Endodermal cell (in vitro differentiated cells): ENCODE results near the gene HHATL. TPM values are rescaled to one million over a fixed set of nuclear protein-coding genes. Genes with fewer than 3 reads are reported as not detected.

Experiments
- DNase-seq: peaks from one replicate; pipeline ENCODE4 v3.0.0-alpha.2; 2017
- H3K27ac ChIP-seq: 2 replicates; pipeline ENCODE4 v1.5.1; 2013; ENCODE audit warnings: mild to moderate bottlenecking, low read depth, low read length, moderate library complexity
- H3K27me3 ChIP-seq: 2 replicates; pipeline ENCODE4 v1.6.1; 2013; ENCODE audit warnings: mild to moderate bottlenecking, low read length, moderate library complexity; ENCODE audit not compliant: insufficient read depth, control insufficient read depth, poor library complexity, severe bottlenecking
- H3K36me3 ChIP-seq: 2 replicates; pipeline ENCODE4 v1.7.0; 2013; ENCODE audit warnings: mild to moderate bottlenecking, low read length, moderate library complexity; ENCODE audit not compliant: control insufficient read depth, insufficient read depth
- H3K4me1 ChIP-seq: one replicate; pipeline ENCODE4 v1.7.0; 2013; ENCODE audit warnings: low read length; ENCODE audit not compliant: control insufficient read depth, insufficient read depth
- H3K4me3 ChIP-seq: 2 replicates; pipeline ENCODE4 v1.5.1; 2013; ENCODE audit warnings: mild to moderate bottlenecking, low read length, moderate library complexity
- H3K9ac ChIP-seq: 2 replicates; pipeline ENCODE4 v1.6.1; 2013; ENCODE audit warnings: mild to moderate bottlenecking, low read length, moderate library complexity; ENCODE audit not compliant: poor library complexity, severe bottlenecking; ENCODE audit errors: extremely low read depth
- H3K9me3 ChIP-seq: 2 replicates; pipeline ENCODE4 v1.6.1; 2013; ENCODE audit warnings: mild to moderate bottlenecking, low read length, moderate library complexity; ENCODE audit not compliant: control insufficient read depth
- H3K27ac Mint-ChIP-seq: 2 replicates; pipeline ENCODE4 v1.8.0; 2020; ENCODE audit warnings: mixed read lengths
- H3K27me3 Mint-ChIP-seq: 2 replicates; pipeline ENCODE4 v1.8.0; 2021; ENCODE audit warnings: mild to moderate bottlenecking, mixed read lengths; ENCODE audit not compliant: insufficient read depth
- H3K36me3 Mint-ChIP-seq: 2 replicates; pipeline ENCODE4 v1.8.0; 2020; ENCODE audit warnings: low read depth, mixed read lengths
- H3K4me1 Mint-ChIP-seq: 2 replicates; pipeline ENCODE4 v1.8.0; 2020; ENCODE audit warnings: mixed read lengths
- H3K4me3 Mint-ChIP-seq: 2 replicates; pipeline ENCODE4 v1.8.0; 2020; ENCODE audit warnings: mild to moderate bottlenecking, moderate library complexity, mixed read lengths
- H3K9me3 Mint-ChIP-seq: 2 replicates; pipeline ENCODE4 v1.8.0; 2020; ENCODE audit warnings: mild to moderate bottlenecking, mixed read lengths
- CTCF ChIP-seq: fragments of 200-600 bp; sonication (generic); conservative IDR thresholded peaks from 2 replicates; pipeline ENCODE4 v1.5.0; 2021; ENCODE audit warnings: antibody characterized with exemption, mild to moderate bottlenecking
- WGBS, 2 experiments: methylation state at CpG; one replicate each; pipeline versions ENCODE4 v1.1.5 to v1.1.7; 2013; ENCODE audit warnings: missing lambda C conversion rate in 2 of 2, mixed read lengths in 1 of 2; ENCODE audit not compliant: insufficient coverage in 1 of 2, insufficient read length in 1 of 2; 5-methylcytosine and 5-hydroxymethylcytosine counted together
- total RNA-seq, 2 donors: library from RNA; stranded (reverse); fragmentation: NEBNext Ultra II Directional in 1 of 2; extraction: Animal tissue kit (Norgen Biotek cat#: 25700) in 1 of 2; gene quantifications; 2 replicates in 1 of 2; 3 replicates in 1 of 2; pipeline ENCODE4 v1.2.1, GENCODE V29; 2021

Gene HHATL
- total RNA-seq, 2 donors from 2014 or later: not detected

DNA sequence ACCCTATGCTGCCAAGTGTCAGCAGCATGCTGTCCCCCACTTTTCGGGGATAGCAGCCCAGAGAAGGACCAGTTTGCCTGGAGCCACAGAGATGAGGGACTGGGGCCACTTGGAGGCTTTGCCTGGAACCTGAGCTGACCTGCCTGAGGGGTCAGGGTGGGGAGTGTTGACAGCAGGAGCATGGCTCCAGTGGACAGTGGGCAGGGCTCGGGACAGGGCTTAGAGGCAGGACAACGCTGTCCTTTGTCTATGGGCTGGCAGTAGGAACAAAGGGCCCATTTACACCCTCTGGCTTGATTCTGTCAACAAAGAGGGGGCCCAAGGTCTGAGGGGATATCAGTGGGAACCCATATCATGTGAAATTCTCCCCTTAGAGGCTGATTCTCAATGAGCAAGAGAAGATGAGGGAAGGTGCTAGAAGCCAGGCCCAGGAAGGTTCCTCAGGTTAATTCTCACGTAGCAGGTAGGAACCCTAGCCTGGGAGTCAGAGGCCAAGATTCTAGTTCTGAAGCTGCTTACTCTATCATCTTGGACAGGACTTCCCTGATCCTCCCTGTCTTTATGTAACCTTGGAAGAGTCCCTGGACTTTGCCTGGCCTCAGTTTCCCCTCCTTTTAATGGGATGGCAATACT is 29.7 kb upstream of the HHATL start:
- Mint-ChIP-seq H3K27ac (peak overlapping the region; percentile 55), H3K27me3 (peaks cover 3% of the 10 kb centered on the region), H3K36me3 (no peaks in the 10 kb centered on the region), H3K9me3 (no peaks in the 10 kb centered on the region), H3K4me1 (peaks cover 42% of the 10 kb centered on the region), H3K4me3 (no peak overlapping the region)
- no peak for TF ChIP-seq CTCF
- Histone ChIP-seq H3K36me3 (no peaks in the 10 kb centered on the region), H3K9ac (no peak overlapping the region), H3K27me3 (no peaks in the 10 kb centered on the region), H3K9me3 (no peaks in the 10 kb centered on the region), H3K4me3 (no peak overlapping the region), H3K4me1 (peaks cover 10% of the 10 kb centered on the region), H3K27ac (peak overlapping the region; percentile 38)
- WGBS, 2 experiments: 50 to 64% methylated on average over 2 to 4 of the region's 4 CpGs
- peak; percentile 41 for DNase-seq

DNA sequence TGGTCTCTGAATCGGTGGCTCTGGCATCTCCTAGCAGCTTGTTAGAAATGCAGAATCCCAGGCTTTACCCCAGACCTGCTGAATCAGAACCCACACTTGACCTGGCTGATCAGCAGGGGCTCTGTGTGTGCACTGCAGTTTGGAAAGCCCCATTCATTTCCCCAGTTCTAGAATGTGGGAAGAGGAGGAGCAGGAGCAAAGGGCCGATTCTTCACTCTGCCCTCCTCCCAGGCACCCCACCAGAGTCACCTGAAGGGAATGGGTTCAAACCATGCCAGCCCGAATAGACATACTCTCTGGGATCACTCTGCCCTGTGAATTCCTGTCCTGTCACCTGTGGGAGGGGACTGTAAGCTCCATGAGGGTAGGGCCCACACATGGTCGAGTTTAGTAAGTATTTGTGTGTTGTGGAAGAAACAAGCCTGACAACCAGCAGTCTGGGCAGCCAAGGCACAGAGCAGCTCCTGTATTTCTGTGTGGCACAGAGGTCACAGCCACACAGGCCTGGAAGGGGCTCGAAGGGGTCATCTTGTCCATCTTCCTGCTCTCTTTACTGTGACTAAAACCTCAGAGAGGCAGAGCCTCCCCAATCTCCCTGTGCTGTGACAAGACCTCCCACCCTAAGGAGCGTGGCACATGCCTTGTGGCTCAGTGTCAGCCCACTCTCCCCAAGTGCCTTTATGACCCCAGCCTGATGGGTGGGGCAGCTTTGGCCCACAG is 29.0 kb upstream of the HHATL start:
- H3K27me3 Mint-ChIP-seq: peaks cover 3% of the 10 kb centered on the region
- TF ChIP-seq CTCF: no peak
- no peaks in the 10 kb centered on the region for H3K36me3 ChIP-seq
- H3K4me1 Mint-ChIP-seq: peaks cover 41% of the 10 kb centered on the region
- no peak overlapping the region for H3K27ac ChIP-seq
- H3K27me3 ChIP-seq: no peaks in the 10 kb centered on the region
- no peak for DNase-seq
- H3K36me3 Mint-ChIP-seq: no peaks in the 10 kb centered on the region
- 90 to 92% methylated on average over 5 to 6 of the region's 6 CpGs for WGBS, 2 experiments
- no peak overlapping the region for H3K9ac ChIP-seq
- no peaks in the 10 kb centered on the region for H3K9me3 ChIP-seq
- H3K4me1 ChIP-seq: peaks cover 10% of the 10 kb centered on the region
- H3K27ac Mint-ChIP-seq: no peak overlapping the region
- no peak overlapping the region for H3K4me3 Mint-ChIP-seq
- no peaks in the 10 kb centered on the region for H3K9me3 Mint-ChIP-seq
- H3K4me3 ChIP-seq: no peak overlapping the region

DNA sequence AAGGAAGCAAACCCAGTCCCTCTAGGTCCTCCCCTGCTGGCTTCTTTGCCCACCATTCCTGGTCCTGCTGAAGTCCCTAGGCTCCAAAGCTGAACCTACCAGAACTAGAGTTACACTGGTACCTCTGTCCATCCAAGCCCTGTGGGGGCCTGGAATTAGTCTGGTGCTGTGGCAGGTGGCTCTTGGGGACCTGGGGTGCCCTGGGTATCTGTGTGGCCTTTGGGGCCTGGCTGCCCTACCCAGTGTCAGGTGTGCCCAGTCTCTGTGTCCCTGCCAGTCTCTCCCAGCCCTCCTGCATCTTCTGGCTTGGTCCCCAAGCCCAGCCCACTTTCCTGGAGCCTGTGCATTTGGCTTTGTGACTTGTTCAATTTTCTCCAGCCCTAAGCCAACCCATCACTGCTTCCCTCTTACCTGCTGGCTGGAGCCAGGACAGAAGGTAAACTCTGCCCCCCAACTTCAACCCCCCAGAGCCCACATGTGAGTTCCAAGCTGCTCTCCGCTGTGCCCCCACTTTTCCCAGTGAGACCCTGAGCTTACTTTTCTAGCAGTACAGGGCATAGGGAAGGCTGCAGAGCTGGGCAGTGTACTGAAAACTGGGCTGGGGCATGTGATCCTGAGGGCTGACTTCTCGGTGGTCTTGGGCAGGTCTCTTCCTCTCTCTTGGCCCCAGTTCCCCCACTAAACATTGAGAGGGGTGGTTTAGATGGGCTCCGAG is 28.3 kb upstream of the HHATL start:
- Mint-ChIP-seq H3K4me3 (no peak overlapping the region), H3K36me3 (no peaks in the 10 kb centered on the region), H3K4me1 (peaks cover 33% of the 10 kb centered on the region), H3K9me3 (no peaks in the 10 kb centered on the region), H3K27ac (no peak overlapping the region), H3K27me3 (peaks cover 3% of the 10 kb centered on the region)
- Histone ChIP-seq H3K9ac (no peak overlapping the region), H3K36me3 (no peaks in the 10 kb centered on the region), H3K27ac (no peak overlapping the region), H3K27me3 (no peaks in the 10 kb centered on the region), H3K4me3 (no peak overlapping the region), H3K4me1 (peaks cover 3% of the 10 kb centered on the region), H3K9me3 (no peaks in the 10 kb centered on the region)
- 93 to 100% methylated on average over 1 to 3 of the region's 3 CpGs for WGBS, 2 experiments
- DNase-seq: no peak
- TF ChIP-seq CTCF: no peak
